DND-41 (cell line): Measurements from ENCODE around the gene SPRY2.

Experiments used
- CTCF ChIP-seq: IDR thresholded peaks from 2 replicates; pipeline ENCODE4 v1.5.1; 2012; ENCODE audit warnings: borderline replicate concordance, low read length, moderate library complexity, mild to moderate bottlenecking; ENCODE audit not compliant: poor library complexity, severe bottlenecking; ENCODE audit errors: extremely low read depth
- EZH2 ChIP-seq: IDR thresholded peaks from 3 replicates; pipeline ENCODE4 v1.6.1; 2012; ENCODE audit warnings: borderline replicate concordance, low read depth, mild to moderate bottlenecking, moderate library complexity, low read length, inconsistent platforms; ENCODE audit not compliant: severe bottlenecking

- TF ChIP-seq CTCF (peak; percentile 42), EZH2 (no peak)
Observed at GRCh38 chr13:80361883-80362327, 21.0 kb upstream of the SPRY2 start.
